ENCODE data around the gene SAMHD1. TPM values are rescaled to one million over a fixed set of nuclear protein-coding genes. Genes with fewer than 3 reads are reported as not detected.

Gene SAMHD1
- total and polyA plus RNA-seq, 2 of the 13 experiments (the other 11 are each of a cell fraction or from before 2014, with no cell fraction given): 16.9 to 43.5 TPM

DNA sequence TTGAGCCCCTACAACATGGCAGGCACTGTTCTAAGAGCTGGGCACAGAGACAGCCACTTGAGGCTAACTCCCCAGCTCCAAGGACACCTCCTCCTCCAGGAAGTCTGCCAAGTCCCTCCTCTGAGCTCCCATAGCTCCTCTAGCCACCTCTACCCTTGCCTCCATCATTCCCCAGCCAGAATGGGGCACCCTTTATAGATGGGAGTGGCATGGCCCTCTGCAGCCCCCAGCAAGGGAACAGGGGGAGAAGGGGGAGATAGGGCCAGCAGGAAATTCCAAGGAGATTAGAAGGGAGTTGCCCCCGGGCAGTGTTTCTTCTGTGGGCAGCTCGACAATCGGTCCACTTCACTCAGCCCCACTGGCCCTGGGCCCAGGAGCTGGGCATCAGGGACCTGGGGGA is 95.3 kb downstream of the SAMHD1 start:
- ATAC-seq: no peak
- no peak overlapping the region for H2AFZ ChIP-seq (ENCODE audit: low read length)

More for the DNA sequence above, 95.3 kb downstream of the SAMHD1 start:
- Histone ChIP-seq H4K20me1 (ENCODE audit: insufficient read depth, low read length) (no peaks in the 10 kb centered on the region; the same call in 1 of the 2 replicates), H3K4me3 (replicated peaks in 1 of 3; ENCODE audit: insufficient read depth in 1 of 3, low read depth in 2 of 3, low read length in 3 of 3) (no peak overlapping the region), H3K4me1 (ENCODE audit: insufficient read depth, low read length) (peaks cover 23% of the 10 kb centered on the region), H3K27me3 (ENCODE audit: control insufficient read depth in 1 of 2, insufficient read depth in 2 of 2, low read length in 2 of 2) (no peaks in the 10 kb centered on the region), H3K27ac (ENCODE audit: extremely low read length, insufficient read depth, low read length) (no peak overlapping the region), H3K9ac (ENCODE audit: insufficient read depth, low read depth, low read length) (no peak overlapping the region), H3K36me3 (replicated peaks in 1 of 2; ENCODE audit: control insufficient read depth in 1 of 2, insufficient read depth in 2 of 2, low read length in 2 of 2) (peaks cover 0 to 3% of the 10 kb centered on the region in 2 experiments; a peak in 3 of 5 replicates), H3K79me2 (ENCODE audit: insufficient read depth, low read length) (peaks cover 15% of the 10 kb centered on the region), H3K9me3 (ENCODE audit: low read length) (no peaks in the 10 kb centered on the region), H3K4me2 (ENCODE audit: low read depth, low read length) (no peak overlapping the region)
- intact Hi-C loops (cut with micrococcal nuclease; ENCODE audit: unreplicated experiment) (no loop called here), in situ Hi-C loops (cut with HindIII; ENCODE audit: extremely low pct_ligation_motif_present, low pct_unique_long_range_greater_than_20kb) (no loop called here)
- 100% methylated on average over 3 of the region's 3 CpGs for WGBS (ENCODE audit: low lambda C conversion rate)
- POLR2A ChIA-PET: interaction anchor here (1.0 to 2.0 kb wide), 4 partner anchors 10 to 48 kb away, joined by 3 to 7 read pairs (median 4); no protein-coding TSS in a partner anchor
- FAIRE-seq (no peak), DNase-seq (ENCODE audit: low spot score) (no peak)
- CTCF ChIA-PET (ENCODE audit: low intra/inter-chr PET ratio, low total read pairs): no interaction called here
- BruUV-seq (replicated peaks): no TSS peak
- no peak for TF ChIP-seq KLF13 (CRISPR knock-in tag; IDR thresholded peaks at IDR 0.05)
- peak; percentile 35 for TF ChIP-seq ZNF407 (CRISPR knock-in tag; IDR thresholded peaks at IDR 0.05; ENCODE audit: not compliant biosample characterization)
